HG03439 (cell line): Measurements from ENCODE around the gene GFAP.
A peak's percentile ranks its signal among the peaks of the same experiment; 100 is the strongest.
"Not testable (repeated sequence)": the region's sequence is repeated elsewhere in the genome, so short reads cannot be mapped to it uniquely, and the experiment has no call there.

ENCODE experiments used
- ATAC-seq: cut with Tn5 transposase; IDR thresholded peaks from one replicate; pipeline ENCODE4 v1.9.1; 2021; ENCODE audit warnings: mild to moderate bottlenecking, moderate library complexity; ENCODE audit not compliant: unreplicated experiment

Gene GFAP

GRCh38 chr17:44915321-44915726 is at the start of gene GFAP:
TSS of gene GFAP (minus strand) at chr17:44915500. CDS start at chr17:44915486, 14 bp downstream.
- no peak for ATAC-seq

- ATAC-seq = no peak
These were observed 46.6 kb upstream of the GFAP start for GRCh38 chr17:44961921-44962350.

- no peak for ATAC-seq
These were observed 45.4 kb upstream of the GFAP start for GRCh38 chr17:44960691-44961090.

GRCh38 chr17:44959821-44960531 is 44.7 kb upstream of the GFAP start:
- no peak for ATAC-seq

GRCh38 chr17:44956998-44957981 is 42.0 kb upstream of the GFAP start:
- no peak for ATAC-seq

DNA sequence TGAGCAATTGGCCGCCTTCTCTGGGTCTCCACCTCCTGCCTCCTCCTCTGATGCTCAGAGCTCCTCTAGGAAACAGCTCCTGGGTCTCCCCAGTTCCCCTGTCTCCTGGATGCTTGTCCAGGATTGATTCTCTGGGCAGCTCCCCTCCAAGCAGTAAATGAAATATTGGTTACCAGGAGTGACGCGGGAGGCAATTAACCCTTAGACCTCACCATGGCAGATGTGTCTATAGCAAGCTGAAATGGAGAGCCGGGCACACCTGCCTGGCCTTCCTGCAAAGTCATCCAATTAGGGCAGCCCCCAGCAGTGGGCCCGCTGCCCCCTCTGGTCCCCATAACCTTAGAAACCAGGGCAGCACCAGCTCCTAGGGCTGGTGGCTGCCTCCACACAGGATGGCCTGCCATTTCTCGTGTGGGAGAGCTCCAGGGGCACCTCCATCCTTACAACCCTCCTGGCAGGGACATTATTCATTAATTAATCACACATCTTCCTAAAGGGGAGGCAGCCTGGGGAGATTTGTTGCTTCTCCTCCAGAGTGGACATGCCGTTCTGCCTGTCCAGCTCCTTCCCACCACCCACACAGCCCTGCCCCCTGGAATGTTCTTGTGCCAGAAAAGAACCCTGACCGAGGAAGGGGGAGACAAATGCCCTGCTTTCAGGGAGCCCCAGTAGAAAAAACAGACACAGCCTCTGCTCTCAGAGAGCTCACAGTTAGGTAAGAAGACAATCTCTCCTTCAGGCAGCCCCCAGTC is 40.5 kb upstream of the GFAP start:
- no peak for ATAC-seq

- no peak for ATAC-seq
These were observed 37.7 kb upstream of the GFAP start for GRCh38 chr17:44952946-44953475.

GRCh38 chr17:44948315-44948795 is 33.1 kb upstream of the GFAP start:
- ATAC-seq = no peak

DNA sequence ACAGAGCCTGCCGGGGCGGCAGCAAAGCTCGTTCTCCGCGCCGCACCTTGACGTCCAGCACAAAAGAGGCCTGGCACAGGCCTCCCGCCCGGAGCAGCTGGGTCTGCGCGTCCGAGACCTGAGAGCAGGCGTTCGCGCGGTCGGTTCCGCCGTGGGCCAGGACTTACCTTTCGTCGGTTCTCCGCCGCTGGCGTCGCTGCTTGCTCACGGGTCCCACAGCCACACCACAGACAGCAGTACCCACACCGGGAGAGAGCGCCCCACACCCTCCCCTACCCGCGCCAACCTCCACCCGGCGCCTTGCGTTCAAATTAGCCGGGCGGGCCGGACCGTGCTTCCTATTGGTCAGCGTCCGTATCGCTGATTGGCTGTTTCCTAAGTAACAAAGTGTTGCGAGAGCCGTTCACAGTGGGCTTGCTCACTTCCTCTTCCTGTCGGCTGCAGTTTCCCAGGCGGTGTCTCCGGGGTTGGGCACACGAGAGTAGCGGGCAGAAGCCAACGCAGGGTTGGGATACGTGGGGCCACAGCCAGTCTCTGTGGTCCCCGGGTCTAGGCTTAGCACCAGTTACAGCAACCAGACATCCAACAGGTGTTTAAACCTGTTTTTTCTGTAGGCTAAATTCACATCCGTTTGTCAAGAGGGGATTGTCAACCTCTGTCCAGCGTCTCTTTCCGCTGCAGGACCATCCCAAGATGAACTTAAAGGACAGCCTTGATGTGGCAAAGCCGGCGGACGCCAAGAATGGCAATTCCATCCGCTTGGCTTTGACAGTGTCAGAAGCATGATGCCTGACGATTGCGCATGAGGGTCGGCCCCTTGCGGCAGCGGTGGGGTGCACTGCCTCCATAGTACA is 32.4 kb upstream of the GFAP start, which contains the start of gene KIF18B:
Gene KIF18B, minus strand, starts transcription at position 313 of the 854 bp plus-strand sequence. CDS start 11,429 bp downstream, outside the sequence.
- peak; percentile 96 for ATAC-seq

DNA sequence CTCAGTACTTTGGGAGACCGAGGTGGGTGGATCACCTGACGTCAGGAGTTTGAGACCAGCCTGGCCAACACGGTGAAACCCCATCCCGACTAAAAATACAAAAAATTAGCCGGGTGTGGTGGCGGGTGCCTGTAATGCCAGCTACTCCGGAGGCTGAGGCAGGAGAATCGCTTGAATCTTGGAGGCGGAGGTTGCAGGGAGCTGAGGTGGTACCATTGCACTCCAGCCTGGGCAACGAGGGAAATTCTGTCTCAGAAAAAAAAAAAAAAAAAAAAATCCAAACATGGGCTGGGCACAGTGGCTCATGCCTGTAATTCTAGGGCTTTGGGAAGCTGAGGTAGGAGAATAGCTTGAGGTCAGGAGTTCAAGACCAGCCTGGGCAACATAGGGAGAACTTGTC is 30.4 kb upstream of the GFAP start:
- not testable (repeated sequence) for ATAC-seq

DNA sequence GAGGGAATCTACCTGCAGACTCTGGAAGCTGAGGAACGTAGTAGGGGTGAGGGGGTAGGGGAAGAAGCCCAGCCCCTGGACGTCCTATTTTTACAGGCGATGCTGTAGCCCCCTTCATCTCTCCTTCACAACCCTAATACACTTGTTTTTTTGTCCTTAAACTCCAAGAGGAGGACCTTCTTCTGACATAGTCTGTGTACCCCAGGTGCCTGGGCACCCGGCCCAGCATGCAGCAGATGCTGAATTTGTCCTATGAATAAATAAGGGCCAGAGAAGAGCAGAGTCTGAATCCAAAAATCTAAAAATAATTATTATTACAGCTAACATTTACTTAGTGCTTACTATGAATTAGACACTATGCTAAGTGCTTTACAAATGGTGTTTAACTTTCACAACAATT is 27.2 kb upstream of the GFAP start:
- ATAC-seq = no peak

DNA sequence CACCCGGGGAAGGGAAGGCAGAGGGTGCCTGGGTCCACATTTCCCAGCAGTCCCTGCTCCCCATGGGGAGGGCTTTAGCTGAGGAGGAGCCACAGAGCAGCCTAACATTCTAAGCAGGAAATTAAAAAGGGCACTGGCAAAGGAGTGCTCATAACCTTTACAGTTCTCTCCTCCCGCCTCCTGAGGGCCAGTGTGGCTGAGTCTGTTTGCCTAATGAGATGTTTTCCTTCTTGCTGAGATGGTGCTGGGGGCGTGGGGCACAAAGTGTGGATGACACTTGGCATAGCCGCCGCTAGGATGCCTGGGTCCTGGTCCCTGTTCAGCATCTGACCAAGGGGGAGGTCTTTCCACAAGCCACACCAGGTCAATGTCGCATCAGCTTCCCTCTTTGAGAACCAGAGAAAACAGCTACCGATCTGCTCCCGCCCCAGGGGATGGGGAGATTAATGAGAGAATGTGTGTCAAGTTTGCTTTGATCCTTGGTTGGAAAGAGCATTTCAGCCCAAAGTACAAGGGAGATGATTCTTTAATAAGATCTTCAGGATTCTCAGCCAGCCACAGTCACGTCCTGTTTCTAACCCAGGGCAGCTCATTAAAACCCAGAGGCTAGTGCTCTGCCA is 26.5 kb upstream of the GFAP start:
- no peak for ATAC-seq

GRCh38 chr17:44940768-44941167 is 25.5 kb upstream of the GFAP start:
- ATAC-seq = no peak

DNA sequence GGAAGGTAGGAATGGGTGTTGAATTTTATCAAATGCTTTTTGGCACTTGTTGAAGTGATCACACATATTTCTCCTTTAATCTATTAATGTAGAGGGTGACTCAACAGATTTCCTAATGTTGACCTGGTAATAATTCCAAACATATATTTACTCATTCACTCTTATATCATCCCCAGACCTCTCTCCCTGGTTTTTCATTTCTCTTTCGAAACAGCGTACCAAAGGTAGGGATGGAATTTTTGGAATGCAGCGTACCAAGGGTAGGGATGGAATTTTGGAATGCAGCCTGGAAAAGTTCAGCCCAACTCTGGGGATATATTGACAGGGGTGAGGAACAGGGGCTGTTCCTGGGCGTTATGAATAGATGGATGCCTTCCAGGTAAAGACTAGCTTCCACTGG is 25.0 kb upstream of the GFAP start:
- no peak for ATAC-seq

DNA sequence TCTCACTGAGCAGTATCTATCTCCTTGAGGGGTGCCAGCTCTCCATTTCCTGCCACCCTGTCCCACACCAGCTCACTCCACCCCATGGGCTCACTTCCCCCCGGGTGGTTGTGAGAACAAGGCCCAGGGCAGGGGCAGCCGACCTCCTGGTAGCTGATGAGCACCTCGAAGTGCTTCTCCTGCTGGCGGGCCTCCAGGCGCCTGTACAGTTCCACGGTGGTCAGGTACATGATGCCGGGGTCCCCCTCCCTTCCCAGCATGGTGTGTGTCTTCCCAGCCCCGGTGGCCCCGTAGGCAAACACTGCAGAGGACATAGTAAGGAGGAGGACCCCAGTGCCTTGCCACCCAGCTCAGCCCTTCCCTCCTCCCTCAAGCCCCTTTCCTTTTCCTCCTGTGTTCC is 19.8 kb upstream of the GFAP start:
- no peak for ATAC-seq

GRCh38 chr17:44934745-44935105 is 19.4 kb upstream of the GFAP start:
- ATAC-seq = no peak

DNA sequence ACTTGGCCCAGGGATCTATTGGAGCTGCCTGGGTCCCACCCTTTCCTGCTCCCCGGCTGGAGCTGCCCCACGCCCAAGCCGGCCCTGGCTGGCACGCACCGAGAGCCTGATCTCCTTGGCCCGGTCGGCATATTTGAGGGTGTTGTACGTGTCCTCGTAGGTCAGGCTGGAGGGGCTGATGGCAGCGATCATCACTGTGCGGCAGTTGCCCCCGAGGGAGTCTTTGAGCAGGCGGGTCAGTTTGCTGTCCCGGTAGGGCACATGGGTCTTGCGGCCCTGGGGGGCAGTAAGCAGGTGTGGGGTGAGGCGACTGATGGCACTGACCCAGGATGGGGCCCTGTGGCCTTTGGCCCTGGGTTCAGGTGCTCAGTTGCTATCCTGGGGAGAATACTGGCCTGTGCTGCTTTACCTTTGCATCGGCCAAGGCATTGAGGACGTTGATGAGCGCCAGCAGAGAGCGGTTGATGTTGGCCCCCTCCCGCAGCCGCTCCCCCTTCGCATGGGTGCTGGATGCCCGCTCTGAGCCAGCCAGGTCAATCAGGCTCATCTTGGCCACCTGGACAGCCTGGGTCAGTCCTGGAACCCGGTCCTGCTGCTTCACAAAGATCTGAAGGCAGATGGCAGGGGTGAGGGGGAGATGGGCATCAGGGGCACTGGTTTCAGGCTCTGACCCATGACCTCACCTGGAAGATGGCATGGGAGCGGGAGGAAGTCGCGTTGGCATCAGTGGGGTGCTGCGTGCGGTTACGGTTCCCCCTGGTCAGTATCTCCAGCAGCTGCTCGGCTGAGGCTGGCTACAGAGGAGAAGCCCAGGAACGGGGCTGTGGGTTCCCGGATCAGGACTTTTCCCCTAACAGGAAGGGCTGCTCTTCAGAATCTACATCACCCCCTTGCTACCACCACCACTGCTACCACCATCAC is 18.8 kb upstream of the GFAP start:
- ATAC-seq = no peak

GRCh38 chr17:44932787-44933097 is 17.4 kb upstream of the GFAP start:
- no peak for ATAC-seq
